Activated effector memory CD4-positive, alpha-beta T cell treated with anti-CD3 and anti-CD28 coated beads, Interleukin-2, amount 50 U/mL, for 16 hours (primary cell): ENCODE data around the gene SLC35E1.
"Not testable (repeated sequence)": the region's sequence is repeated elsewhere in the genome, so short reads cannot be mapped to it uniquely, and the experiment has no call there.

Experiments
- DNase-seq: peaks from one replicate; pipeline ENCODE4 v3.0.0-alpha.2; 2020

SLC35E1 gene

DNA sequence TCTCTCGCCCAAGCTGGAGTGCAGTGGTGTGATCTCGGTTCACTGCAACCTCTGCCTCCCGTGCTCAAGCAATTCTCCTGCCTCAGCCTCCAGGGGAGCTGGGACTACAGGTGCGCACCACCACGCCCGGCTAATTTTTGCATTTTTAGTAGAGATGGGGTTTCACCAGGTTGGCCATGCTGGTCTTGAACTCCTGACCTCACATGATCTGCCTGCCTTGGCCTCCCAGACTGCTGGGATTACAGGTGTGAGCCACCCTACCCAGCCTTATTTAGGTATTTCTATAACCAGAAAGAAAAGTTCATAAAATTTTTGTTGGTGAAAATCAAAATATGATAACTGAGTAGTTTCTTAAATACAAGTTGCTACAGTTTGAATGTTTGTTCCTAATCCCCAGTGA is 28.5 kb downstream of the SLC35E1 start:
- DNase-seq, result not testable (repeated sequence)

DNA sequence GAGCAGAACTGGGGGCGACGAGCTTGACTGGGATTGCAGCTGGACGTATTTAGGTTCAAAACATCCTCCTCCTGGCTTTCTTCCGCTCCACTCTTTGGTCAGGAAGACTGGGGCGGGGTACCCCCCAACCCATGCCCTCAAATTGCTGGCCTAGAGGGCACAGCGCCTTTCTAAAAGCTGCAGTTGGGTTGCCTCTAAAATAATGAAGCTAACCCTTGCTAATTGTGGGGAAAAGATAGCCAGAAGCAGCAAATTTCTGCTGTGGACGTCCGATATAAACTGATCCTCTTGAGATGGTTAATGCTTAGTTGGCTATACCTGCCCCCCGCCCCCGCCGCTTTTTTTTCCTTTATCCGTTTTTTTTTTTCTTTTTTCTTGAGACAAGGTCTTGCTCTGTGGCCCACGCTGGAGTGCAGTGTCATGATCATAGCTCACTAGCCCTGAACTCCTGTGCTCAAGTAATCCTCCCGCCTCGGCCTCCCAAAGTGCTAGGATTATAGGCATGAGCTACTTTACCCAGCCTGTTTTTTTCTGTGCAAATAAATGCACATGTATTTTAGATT is 29.2 kb downstream of the SLC35E1 start:
- no peak for DNase-seq

- DNase-seq, result peak; percentile 98
Measured at GRCh38 chr19:16542045-16542909, 29.9 kb downstream of the SLC35E1 start, which contains the start of gene CHERP. CHERP (minus strand) TSS chr19:16542437; CDS start chr19:16542378, 59 bp downstream.

DNA sequence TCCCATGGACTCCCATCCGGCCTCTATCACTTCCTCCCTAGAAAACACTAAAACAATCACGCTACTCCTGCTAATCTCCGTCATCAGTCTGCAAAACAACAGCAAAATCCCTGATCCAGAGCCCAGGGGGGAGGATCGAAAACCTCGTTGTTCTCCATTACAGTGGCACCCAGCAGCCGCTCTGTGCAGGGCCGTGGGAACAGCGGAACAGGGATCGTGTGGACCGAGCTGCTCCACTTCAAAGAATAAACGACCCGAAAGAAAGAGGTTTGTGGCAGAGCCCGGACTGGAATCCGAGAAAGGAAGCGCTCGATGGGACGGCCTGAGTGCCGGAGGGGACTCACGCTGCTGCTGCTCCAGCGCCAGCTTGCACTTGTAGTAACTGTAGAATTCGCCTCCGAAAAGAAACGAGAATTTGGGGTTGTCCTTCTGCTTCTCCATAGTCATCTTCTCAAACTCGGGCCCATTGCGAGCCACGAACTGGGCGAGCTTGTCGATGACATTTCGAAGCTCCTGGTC is 30.6 kb downstream of the SLC35E1 start:
- DNase-seq, result no peak

- DNase-seq, result no peak
Measured at GRCh38 chr19:16540948-16541347, 31.3 kb downstream of the SLC35E1 start.

- no peak for DNase-seq
Measured at GRCh38 chr19:16537111-16537510, 35.1 kb downstream of the SLC35E1 start.

DNA sequence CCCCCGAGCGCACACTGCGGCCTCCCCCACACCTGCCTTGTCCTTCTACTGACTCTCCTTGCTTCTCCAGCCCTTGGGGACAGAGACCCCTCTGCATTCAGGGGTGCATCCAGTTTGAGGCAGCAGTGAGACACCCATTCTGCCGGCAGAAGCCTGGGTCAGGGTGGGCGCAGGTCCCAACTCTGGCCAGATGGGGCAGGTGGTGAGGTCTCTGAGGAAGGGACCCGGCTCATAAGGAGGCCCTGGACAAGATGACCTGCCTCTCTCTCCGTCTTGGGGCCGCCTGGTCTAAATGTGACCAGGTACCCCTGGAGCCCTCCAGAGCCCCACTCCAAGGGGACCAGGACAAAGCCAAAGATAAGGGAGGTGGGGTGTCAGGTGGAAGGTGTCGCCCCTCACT is 36.1 kb downstream of the SLC35E1 start:
- DNase-seq, result no peak

DNA sequence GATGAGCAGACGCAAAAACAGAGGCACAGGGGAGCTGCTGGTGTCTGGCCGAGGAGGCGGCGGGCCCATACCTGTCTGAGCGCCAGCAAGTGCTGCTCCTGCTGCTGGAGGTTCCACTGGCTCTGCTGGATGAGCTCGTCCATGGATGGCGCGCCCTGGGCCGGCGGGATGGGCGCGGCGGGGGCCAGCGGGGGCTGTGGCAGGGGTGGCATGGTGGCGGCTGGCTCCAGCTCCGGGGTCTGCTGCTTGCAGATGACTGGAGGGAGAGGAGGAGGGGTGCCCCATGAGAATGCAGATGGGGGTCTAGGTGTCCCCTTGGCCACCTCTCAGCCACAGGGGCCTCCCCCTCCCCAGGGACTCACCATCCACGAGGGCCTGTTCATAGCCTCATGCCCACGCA is 36.8 kb downstream of the SLC35E1 start:
- no peak for DNase-seq

DNA sequence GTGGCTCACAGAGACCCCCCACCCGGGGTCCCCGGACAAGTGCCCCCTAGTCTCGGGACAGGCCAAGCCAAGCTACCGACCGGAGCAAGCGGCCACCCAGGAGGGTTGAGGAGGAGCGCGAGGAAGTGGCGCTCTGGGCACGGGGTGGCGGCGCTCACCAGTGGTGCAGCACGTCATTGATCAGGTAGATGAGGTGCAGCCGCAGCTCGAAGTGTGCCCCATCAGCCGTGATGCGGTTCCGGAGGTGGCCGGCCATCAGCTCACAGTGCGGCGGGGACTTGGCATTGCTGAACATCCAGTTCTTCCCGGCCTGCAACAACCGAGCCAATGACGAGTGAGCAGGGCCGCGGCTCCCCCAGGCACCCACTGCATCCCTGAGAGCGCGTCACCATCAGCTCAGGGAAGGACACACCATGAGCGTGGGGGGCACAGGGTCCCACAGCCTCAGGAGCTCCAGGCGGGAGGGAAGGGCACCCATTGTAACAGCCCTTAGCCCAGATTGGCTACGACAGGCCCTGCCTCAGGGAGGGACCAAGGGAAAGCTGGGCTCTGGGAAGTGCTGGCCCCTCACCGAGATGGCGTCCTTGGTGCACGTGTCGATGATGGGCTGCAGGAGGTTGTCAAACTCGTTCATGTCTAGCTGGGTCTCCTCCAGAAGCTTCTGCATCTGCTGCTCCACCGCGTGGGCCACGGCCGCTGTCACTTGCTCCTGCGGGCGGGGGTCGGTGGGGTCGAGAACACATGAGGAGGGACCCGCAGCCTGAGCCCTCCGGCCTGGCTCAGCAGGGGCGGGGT is 39.6 kb downstream of the SLC35E1 start:
- DNase-seq, result no peak

DNA sequence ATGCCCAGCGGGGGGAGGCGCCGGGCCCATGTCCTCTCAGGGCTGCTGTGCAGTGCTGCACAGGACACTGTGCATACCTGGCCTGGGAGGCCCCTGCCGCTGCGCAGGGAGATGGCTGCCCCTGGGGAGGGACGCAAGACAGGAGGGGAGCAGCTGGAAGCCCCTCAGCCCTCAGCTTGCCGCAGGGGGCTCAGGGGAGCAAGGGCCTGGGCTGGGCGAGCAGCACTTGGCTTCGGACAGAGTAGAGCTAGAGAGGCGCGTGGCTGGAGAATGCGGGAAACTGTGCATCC is 40.9 kb downstream of the SLC35E1 start:
- no peak for DNase-seq

- no peak for DNase-seq
Measured at GRCh38 chr19:16530540-16531379, 41.5 kb downstream of the SLC35E1 start.

DNA sequence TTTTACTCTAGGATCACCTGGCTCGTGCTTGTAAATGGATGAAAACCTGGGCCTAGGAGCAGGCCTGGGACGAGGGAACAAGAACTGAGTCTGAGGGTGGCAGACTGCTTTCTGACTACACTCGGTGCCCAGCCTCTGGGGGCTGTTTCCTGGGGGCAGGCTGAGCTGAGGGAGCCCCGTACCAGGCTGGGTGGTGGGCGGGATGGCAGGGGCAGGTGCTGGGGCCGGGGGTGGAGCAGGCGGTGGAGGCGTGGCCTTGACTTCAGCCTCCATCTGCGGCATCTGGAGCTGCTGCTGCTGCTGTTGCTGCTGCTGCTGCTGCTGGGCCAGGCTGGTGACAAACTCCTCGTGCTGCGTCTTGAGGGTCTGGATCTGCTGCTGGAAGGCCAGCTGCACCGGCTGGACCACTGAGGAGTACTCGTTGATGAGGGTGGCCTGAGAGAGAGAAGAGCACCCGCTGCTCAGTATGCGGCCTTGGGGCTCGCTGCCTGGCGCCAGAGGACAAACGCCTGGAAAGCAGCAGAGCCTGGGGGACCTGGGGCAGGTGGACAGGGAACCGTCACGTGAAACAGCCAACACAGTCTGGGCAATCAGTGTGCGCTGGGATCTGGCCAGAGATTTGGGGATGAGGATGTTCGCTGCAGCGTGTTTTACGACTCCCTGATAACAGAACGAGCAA is 42.6 kb downstream of the SLC35E1 start:
- DNase-seq, result no peak

DNA sequence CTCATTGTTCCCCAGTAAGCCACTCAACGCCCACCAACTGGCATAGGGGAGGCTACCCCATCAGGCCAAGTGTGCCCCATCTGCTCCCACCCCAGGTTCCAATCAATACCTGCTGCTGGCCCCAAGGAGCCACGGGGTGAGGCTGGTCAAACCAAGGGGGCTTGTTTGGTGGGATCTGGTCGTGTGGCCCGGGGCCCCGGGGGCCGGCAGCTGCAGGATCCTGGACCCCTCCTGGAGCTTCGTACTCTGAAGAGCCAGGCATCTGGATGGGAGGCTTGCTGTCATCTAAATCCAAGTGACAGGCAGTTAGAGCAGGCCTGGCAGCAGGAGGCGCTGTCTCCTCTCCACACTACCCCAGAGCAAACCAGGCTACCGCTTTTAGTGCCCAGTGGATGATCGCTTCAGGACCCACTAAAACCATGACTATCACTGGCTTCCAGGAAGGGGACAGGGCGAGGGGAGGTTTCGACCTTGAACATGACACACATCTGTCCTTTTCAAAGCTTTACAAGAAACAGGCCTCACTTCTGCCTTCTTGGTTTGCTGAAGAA is 44.2 kb downstream of the SLC35E1 start:
- DNase-seq, result peak; percentile 80

DNA sequence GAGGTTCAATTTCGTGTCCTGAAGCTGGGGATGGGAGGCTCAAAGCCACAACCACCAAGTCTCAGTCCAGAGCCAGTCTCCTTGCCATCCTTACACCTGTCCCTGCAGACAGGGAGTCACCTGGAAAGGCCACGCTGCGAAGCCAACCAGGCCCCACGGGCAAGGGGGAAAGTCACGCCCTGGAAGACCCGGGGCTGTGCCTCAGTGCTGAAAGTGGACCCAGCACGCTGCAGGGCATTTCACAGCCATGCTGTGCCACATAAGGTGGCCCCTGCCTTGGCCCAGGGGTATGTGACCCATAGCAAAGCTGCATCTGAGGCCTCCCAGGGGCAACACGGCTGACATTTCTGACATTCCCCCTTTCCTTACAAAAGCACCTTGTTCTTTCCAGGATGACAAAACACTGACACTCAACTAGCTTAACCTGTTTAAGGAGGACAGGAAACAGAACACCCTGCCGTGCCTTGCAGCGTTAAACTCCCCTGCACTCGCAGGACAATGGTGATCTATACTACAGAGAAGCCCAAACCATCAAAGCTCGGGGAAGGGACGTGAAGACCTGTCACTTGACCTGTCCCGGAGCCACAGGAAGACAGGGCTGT is 44.8 kb downstream of the SLC35E1 start:
- no peak for DNase-seq

- DNase-seq, result no peak
Measured at GRCh38 chr19:16525751-16526481, 46.3 kb downstream of the SLC35E1 start.

GRCh38 chr19:16524991-16525734 is 47.1 kb downstream of the SLC35E1 start:
- no peak for DNase-seq

DNA sequence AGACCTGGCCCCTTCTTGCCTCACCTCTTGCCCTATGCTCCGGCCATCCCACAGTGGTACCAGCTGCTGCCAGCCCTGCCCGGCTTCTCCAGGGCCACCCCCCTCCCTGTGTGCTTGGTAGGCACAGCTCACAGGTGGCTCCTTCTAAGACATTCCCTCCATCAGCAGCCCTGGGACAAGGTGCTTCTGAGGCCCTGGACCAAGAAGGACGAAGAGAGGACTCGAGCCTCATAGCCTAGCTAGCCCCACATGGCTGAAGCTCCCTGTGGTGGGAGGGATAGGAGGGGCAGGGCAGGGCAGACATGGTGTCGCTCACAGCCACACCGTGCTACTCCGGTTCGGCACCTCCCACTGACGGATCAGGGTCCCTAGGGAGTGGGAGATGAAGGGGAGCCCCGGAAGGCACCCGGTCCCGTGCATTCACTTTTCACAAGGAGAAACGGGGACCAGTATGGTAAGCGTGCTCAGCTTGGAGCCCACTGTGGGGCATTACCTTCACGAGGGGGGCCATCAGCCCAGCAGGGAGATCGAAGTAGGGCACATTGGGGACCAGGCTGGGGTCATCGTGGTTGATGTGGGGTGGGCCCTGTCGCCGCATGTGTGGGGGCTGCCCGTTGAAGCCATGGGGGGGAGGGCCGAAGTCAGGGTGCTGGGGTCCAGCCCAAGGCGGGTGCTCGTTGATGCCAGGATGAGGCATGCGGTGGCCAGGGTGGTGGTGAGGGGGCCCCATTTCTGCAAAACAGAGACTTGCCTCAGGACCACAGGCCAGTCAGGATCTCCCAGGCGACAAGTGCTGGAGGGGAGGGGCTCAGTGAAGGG is 49.4 kb downstream of the SLC35E1 start:
- no peak for DNase-seq

DNA sequence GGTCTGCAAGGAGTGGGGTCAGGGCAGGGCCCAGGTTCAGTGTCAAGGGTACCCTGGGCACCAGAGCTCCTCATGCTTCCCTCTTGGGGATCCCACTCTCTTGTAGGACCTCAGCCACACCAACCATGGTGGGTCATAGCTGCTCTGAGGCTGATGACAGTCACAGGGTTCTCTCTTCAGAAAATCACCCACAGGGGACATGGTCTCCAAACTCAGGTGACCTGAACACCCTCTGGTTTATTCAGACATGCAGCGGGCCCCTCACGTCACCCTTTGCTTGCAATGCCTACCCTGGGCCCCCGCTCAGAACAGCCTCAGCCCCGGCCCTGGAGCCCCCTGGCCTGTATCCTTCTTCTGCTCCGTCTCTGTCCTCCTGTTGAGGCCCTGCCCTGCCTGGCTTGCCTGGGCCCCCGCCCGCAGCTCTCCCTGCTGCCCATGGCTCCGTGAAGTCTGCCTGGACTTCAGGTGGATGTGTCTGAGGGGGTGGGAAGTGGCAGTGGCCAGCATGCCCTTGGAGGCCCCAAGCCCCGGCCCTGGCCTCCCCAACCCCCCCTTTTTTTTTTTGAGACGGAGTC is 50.4 kb downstream of the SLC35E1 start:
- DNase-seq, result no peak
